GM21515 (cell line): ENCODE results near the gene CFH.
"Not testable (repeated sequence)": the region's sequence is repeated elsewhere in the genome, so short reads cannot be mapped to it uniquely, and the experiment has no call there.

Experiments
- ATAC-seq: cut with Tn5 transposase; IDR thresholded peaks from one replicate; pipeline ENCODE4 v1.9.1; 2021; ENCODE audit not compliant: unreplicated experiment

Gene CFH

DNA sequence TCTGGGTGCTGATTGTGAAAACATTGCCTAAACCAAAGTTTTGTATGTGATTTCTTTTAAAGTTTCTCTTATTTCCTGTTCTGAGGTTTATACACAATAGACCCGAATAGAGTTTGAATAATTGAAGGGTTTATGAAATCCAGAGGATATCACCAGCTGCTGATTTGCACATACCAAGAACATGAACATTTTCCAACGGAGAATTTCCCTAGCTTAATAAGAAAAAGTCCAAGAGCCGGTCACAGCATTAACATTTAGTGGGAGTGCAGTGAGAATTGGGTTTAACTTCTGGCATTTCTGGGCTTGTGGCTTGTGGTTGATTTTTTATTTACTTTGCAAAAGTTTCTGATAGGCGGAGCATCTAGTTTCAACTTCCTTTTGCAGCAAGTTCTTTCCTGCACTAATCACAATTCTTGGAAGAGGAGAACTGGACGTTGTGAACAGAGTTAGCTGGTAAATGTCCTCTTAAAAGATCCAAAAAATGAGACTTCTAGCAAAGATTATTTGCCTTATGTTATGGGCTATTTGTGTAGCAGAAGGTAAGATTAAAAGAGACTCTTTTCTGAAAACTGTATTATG lies at the start of gene CFH:
Gene CFH (plus strand): TSS at position 407 of the 579 bp plus-strand sequence. CDS start 75 bp downstream, at position 482.
- ATAC-seq = no peak

- ATAC-seq = no peak
Observed at GRCh38 chr1:196603651-196604050, 48.2 kb upstream of the CFH start.

GRCh38 chr1:196607981-196608380 lies 43.9 kb upstream of the CFH start:
- ATAC-seq = no peak

DNA sequence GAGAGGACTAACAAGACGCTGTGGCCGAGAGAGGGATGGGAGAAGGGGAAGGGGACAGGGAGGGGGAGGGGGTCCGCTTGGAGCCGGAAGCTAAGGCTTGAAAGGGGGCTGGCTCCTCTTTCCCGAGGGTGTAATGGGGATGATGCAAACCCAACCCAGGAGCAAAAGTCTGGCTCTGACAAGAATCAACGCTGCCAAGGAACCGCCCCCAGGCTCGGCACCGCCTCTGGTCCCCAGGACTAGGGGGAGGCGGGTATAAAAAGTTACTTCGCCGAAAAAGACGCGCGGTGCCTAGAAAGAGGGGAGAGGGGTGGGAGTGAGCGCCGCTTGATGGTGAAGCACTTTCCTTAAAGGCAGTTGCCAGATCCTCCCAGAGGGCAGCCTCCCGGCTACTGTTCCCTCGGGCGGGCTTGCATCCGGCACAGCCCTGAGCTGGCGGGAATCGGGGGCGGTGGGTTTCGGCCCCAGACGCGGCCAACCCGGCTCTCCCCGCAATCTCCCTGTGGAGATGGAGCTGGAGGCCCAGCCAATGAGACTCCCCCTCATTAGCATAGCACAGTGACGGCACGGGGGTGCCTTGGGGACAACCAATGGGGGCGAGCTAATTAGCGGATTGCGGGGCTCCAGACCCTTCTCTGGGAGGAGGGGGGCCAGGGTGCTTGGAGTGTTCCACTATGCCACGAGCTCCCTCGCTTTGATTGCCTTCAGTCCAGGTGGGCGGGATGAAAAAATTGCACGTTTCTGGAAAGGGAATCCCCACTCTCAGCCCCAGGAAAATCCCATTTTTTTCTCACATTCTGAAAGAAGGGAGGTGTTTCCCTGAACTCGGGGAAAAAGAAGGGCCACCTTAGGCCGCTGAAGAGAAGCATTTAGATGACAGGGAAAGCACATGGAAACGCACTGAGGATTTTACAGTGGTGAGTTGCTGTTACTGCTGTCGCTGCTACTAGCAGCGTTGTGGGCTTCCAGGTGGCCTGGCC lies 43.2 kb upstream of the CFH start, which contains the start of gene KCNT2:
Gene KCNT2 (minus strand): TSS at position 51 of the 980 bp plus-strand sequence. CDS start 131 bp downstream, outside the sequence.
- ATAC-seq = no peak

DNA sequence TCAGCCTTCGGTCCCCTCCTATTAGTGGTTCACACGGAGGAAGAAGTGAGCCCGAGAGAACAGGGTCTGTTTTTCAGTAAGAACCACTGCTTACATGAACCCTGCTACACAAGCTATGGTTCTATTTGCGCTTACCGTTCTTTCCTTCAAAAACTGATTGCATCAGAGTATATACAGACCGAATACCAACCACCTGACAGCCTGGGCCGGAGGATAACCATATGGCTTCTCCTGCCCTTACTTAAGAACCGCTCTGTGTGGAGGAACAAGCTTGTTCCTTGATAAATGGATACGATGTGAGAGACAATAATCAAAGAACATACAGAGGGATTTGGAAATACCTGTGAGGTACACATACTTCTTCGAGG lies 42.5 kb upstream of the CFH start:
- no peak for ATAC-seq

- ATAC-seq = no peak
Observed at GRCh38 chr1:196611873-196612272, 40.0 kb upstream of the CFH start.

GRCh38 chr1:196619721-196620120 lies 32.1 kb upstream of the CFH start:
- ATAC-seq = no peak

DNA sequence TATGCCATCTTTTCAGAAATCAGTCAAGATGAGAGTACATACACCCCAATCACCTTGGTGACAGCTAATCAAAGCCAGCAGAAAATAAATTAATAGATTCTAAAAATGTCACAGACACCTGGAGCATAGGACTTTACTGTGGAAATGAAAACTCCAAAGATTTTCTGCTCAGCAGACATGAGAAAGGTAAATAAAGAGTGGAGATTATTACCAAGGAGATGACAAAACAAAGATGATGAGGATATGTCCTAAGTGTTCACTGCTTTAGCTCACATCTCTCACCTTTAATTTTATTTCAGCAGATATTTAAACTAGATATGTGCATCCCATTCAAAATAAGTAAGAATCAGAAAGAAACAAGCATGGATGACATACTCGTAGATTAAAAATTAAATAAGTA lies 28.8 kb upstream of the CFH start:
- no peak for ATAC-seq

DNA sequence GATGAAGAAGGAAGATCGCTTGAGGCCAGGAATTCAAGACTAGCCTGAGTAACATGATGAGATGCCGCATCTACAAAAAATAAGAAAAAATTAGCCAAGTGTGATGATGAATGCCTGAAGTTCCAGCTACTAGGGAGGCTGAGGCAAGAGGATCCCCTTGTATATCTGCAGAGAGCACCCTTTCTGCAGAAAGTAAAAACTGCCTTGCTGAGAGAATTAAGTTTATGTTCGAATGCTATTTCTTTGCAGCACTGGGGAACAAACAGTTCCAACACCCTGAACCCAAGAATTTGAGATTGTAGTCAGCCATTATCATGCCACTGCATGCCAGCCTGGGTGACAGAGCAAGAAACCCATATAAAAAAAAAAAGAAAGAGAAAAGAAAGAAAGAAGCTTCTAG lies 23.0 kb upstream of the CFH start:
- no peak for ATAC-seq

DNA sequence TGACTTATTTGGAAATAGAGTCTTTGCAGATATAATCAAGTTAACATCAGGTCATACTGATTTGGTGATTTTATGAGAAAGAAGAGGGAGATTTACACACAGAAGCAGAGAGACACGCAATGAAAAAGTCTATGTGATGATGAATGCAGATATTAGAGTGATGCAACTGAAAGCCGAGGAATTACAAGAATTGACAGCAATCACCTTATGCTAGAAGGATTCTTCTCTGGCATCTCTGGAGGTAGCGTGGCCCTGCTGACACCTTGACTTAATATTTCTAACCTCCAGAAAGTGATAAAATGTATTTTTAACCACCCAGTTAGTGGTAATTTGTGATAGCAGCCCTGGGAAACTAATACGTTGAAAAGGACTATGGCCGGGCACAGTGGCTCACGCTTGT lies 14.2 kb upstream of the CFH start:
- no peak for ATAC-seq

DNA sequence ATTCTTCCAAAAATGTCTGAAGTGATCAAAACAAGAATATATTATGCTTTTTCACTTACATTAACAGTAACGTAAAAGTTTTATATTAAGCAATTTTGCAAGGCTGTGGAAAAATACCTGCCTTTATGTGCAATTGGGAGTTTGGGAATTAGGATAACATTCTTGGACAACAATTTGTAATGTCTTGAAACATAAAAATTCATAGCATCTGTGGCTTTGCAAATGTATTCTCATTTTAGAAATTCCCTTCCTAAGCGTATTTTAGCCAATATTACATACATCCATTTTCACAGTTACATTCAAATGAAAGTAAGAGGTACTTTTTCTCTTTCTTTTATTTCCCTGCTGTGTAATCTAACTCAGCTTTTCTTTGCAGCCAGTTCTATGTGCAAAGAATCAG lies 13.4 kb upstream of the CFH start:
- no peak for ATAC-seq

DNA sequence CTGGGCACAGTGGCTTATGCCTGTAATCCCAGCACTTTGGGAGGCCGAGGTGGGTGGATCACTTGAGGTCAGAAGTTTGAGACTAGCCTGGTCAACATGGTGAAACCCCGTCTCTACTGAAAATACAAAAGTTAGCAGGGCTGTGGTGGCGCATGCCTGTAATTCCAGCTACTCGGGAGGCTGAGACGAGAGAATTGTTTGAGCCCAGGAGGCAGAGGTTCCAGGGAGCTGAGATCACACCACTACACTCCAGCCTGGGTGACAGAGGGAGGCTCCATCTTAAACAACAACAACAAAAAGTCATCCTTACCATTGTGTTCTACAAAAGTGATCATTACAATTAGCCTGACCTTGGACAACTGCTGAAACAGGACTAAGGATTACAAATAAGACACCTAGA lies 12.6 kb upstream of the CFH start:
- ATAC-seq = not testable (repeated sequence)

GRCh38 chr1:196640976-196641375 lies 10.9 kb upstream of the CFH start:
- ATAC-seq = no peak

GRCh38 chr1:196649990-196650389 lies 1.9 kb upstream of the CFH start:
- ATAC-seq = no peak

GRCh38 chr1:196650403-196650802 lies 1.4 kb upstream of the CFH start:
- no peak for ATAC-seq

DNA sequence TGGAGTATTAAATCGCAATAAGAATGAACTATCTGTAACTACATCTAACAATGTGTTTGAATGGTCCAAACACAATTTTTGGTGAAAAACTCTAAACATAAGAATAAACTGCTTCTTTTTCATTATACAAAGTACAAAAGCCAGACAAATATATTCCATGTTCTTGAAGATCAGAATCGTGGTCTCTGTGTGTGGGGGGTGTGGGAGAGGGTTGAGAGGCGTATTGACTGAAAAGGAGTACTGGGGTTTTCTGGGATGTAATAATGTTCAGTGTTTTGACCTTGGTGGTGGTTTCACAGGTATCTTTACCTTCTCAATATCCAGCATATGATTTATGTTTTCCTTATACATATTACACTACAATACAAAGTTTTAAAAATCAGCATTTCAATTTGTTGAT lies 764 bp upstream of the CFH start:
- ATAC-seq = no peak

- ATAC-seq = no peak
Observed at GRCh38 chr1:196654271-196654670, 2.4 kb downstream of the CFH start.

- no peak for ATAC-seq
Observed at GRCh38 chr1:196655071-196655470, 3.2 kb downstream of the CFH start.

- no peak for ATAC-seq
Observed at GRCh38 chr1:196655494-196655893, 3.7 kb downstream of the CFH start.

DNA sequence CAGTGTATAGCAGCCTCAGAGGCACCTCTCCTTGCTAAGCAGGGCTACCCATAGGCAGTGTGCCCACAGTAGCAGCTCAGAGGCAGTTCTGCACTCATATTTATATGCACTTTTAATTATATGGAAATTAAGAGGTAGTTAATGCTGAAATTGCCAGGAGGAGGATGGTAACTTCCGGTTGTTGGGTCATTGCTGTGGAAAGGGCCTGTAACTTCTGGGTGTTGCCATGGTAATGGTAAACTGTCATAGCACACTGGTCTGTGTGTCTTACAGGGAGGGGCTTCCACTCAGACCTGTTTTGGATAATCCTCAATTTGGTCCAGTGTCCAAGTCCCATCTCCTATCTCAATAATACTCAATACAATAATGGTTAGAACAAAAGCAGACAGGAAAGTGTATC lies 7.6 kb downstream of the CFH start:
- ATAC-seq = no peak

DNA sequence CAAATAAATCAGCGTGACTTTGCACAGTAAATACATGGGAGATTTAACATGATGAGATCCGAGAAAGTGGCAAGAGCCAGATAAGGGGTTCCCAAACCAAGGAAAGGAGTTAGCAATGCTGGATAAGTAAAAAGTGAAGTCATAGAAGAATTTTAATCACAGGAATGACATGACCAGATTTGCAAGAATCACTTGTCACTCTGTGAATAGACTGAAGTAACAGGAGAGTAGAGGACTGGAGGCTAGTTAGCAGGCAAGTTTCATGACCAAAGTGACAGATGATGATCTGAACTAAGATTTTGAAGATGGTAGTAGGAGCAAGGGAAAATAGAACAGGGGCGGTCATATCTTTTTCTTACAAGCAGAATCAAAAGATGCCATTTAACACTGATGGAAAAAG lies 8.4 kb downstream of the CFH start:
- ATAC-seq = no peak

GRCh38 chr1:196660852-196661251 lies 9.0 kb downstream of the CFH start:
- ATAC-seq = peak; percentile 81
